GM12878 (cell line): Measurements from ENCODE around the gene MYL6B. TPM values are rescaled to one million over a fixed set of nuclear protein-coding genes. Genes with fewer than 3 reads are reported as not detected.

ENCODE experiments used
- ATAC-seq: fragments of 200-7000 bp; cut with Tn5 transposase; 3 replicates; pipeline ENCODE4 v1.9.1; 2020; ENCODE audit warnings: mild to moderate bottlenecking, moderate library complexity
- BruUV-seq: library from RNA; stranded (reverse); fragments of 400-500 nt; replicated peaks from 2 replicates; lab custom pipeline; 2021; lab: Mats Ljungman, UMichigan
- CTCF ChIA-PET: fragments of 300-600 bp; sonication (Branson Sonifier 250); formaldehyde crosslinking; extraction: SDS; loops from one replicate; lab custom pipeline; 2021; ENCODE audit warnings: inconsistent platforms; lab: Yijun Ruan, JAX
- POLR2A ChIA-PET: fragments of 350-600 bp; formaldehyde crosslinking; extraction: SDS; loops from one replicate; lab custom pipeline; 2021; ENCODE audit warnings: inconsistent platforms; lab: Charles Lee
- RAD21 ChIA-PET: fragments of 300-600 bp; sonication (Branson Sonifier 250); formaldehyde crosslinking; loops from one replicate; lab custom pipeline; 2023; ENCODE audit warnings: antibody characterized with exemption; ENCODE audit not compliant: unreplicated experiment; lab: Charles Lee
- SMC1A ChIA-PET: fragments of 300-600 bp; sonication (Branson Sonifier 250); formaldehyde crosslinking; loops from one replicate; lab custom pipeline; 2023; ENCODE audit not compliant: unreplicated experiment, uncharacterized antibody; lab: Charles Lee
- DNase-seq: peaks from one replicate; pipeline ENCODE4 v3.0.0-alpha.2; 2011; ENCODE audit warnings: low read depth, low spot score
- FAIRE-seq: peaks from 3 replicates; lab custom pipeline; 2011; peaks lifted over from hg19 to GRCh38; lab: Jason Lieb, UNC
- H2AFZ ChIP-seq: 2 replicates; pipeline ENCODE4 v1.6.0; 2011; ENCODE audit warnings: low read depth, low read length, control low read depth; ENCODE audit not compliant: control insufficient read depth
- H3K27ac ChIP-seq: 2 replicates; pipeline ENCODE4 v1.5.1; 2011; ENCODE audit warnings: control low read depth; ENCODE audit not compliant: control insufficient read depth, insufficient read depth
- H3K27me3 ChIP-seq, 2 experiments: replicated peaks in 1 of 2; 2 replicates each; pipeline versions ENCODE4 v1.6.0 to v1.6.1; 2011; ENCODE audit warnings: low read length in 1 of 2; ENCODE audit not compliant: control insufficient read depth in 2 of 2, insufficient read depth in 2 of 2
- H3K36me3 ChIP-seq, 2 experiments: 2 replicates each; pipeline ENCODE4 v1.5.1; 2011; ENCODE audit warnings: low read length in 1 of 2; ENCODE audit not compliant: control insufficient read depth in 2 of 2, insufficient read depth in 2 of 2
- H3K4me1 ChIP-seq: 2 replicates; pipeline ENCODE4 v1.6.1; 2011; ENCODE audit warnings: mild to moderate bottlenecking, low read length, moderate library complexity, mixed read lengths; ENCODE audit not compliant: control insufficient read depth, insufficient read depth
- H3K4me2 ChIP-seq: 2 replicates; pipeline ENCODE4 v1.6.0; 2011; ENCODE audit warnings: control low read depth; ENCODE audit not compliant: control insufficient read depth, insufficient read depth
- H3K4me3 ChIP-seq: fragments of 200-600 bp; sonication (generic); 2 replicates; pipeline ENCODE4 v1.5.1; 2016
- H3K79me2 ChIP-seq: 2 replicates; pipeline ENCODE4 v1.6.0; 2011; ENCODE audit warnings: low read length; ENCODE audit not compliant: control insufficient read depth, insufficient read depth
- H3K9ac ChIP-seq: 2 replicates; pipeline ENCODE4 v1.8.0; 2011; ENCODE audit warnings: low read length, control low read depth, mixed read lengths; ENCODE audit not compliant: control insufficient read depth, insufficient read depth
- H3K9me3 ChIP-seq: replicated peaks from 3 replicates; pipeline ENCODE4 v1.5.1; 2011; ENCODE audit warnings: mild to moderate bottlenecking, low read length; ENCODE audit not compliant: control insufficient read depth, insufficient read depth
- H4K20me1 ChIP-seq: 2 replicates; pipeline ENCODE4 v1.6.0; 2011; ENCODE audit not compliant: control insufficient read depth, insufficient read depth
- HDGF ChIP-seq: fragments of 450-650 bp; IDR thresholded peaks from 2 replicates; pipeline ENCODE4 v1.6.1; 2016; ENCODE audit warnings: antibody characterized with exemption
- IKZF2 ChIP-seq, 2 experiments: fragments of 450-650 bp; IDR thresholded peaks; 2 replicates each; pipeline ENCODE4 v1.6.1; 2017; ENCODE audit warnings: mild to moderate bottlenecking in 2 of 2, moderate library complexity in 2 of 2
- PAX8 ChIP-seq: fragments of 450-650 bp; IDR thresholded peaks from 2 replicates; pipeline ENCODE4 v1.6.1; 2017; ENCODE audit warnings: mild to moderate bottlenecking, moderate library complexity
- SPI1 ChIP-seq: IDR thresholded peaks from 2 replicates; pipeline ENCODE4 v1.6.1; 2011; ENCODE audit warnings: low read depth, mild to moderate bottlenecking, low read length, moderate library complexity, borderline replicate concordance; ENCODE audit not compliant: insufficient read depth
- TARDBP ChIP-seq: IDR thresholded peaks from 2 replicates; pipeline ENCODE4 v1.6.1; 2016; ENCODE audit warnings: borderline replicate concordance
- ZNF207 ChIP-seq: fragments of 450-650 bp; IDR thresholded peaks from 2 replicates; pipeline ENCODE4 v1.6.1; 2014; ENCODE audit warnings: antibody characterized with exemption, mild to moderate bottlenecking, borderline replicate concordance
- whole genome bisulfite sequencing: methylation state at CpG from one replicate; pipeline ENCODE4 v1.1.6; 2016; ENCODE audit warnings: low lambda C conversion rate; ENCODE audit not compliant: insufficient replicate concordance, insufficient coverage; ENCODE audit errors: missing lambda C conversion rate; 5-methylcytosine and 5-hydroxymethylcytosine counted together
- in situ Hi-C: fragments of 300-500 bp; cut with MboI; formaldehyde crosslinking; loops from 9 replicates; pipeline ENCODE4 v1.14.3; 2018; ENCODE audit warnings: mixed read lengths
- intact Hi-C: fragments of 100-400 bp; cut with micrococcal nuclease; formaldehyde crosslinking; loops from one replicate; pipeline ENCODE4 v1.14.2; 2022; ENCODE audit not compliant: unreplicated experiment
- polyA plus RNA-seq, 11 experiments: library from polyadenylated mRNA; depleted of rRNA in 4 of 11; unstranded in 6 of 11; stranded (reverse) in 5 of 11; fragments of >200 nt; fragmentation: Nextera tagmentation in 4 of 11; fragmentation: Illumina TruSeq in 1 of 11; extraction: Ambion mirVana in 4 of 11; extraction: Trizol in 1 of 11; gene quantifications; 1 replicate in 1 of 11; 2 replicates in 10 of 11; pipeline versions ENCODE4 v1.2.1 to v1.2.3, GENCODE V29; 2011 to 2016; ENCODE audit warnings: inconsistent platforms in 2 of 11, missing spikeins in 2 of 11, low read depth in 1 of 11
- total RNA-seq, 4 experiments: library from RNA; depleted of rRNA in 3 of 4; stranded (reverse); fragments of >200 nt in 3 of 4; fragmentation: Illumina TruSeq in 1 of 4; extraction: Trizol in 1 of 4; gene quantifications; 2 replicates each; pipeline versions ENCODE4 v1.2.1 to v1.2.3, GENCODE V29; 2013 to 2021

MYL6B gene
- total and polyA plus RNA-seq, 10 of the 15 experiments (the other 5 are each of a cell fraction or from before 2014, with no cell fraction given), result 75.5 to 153 (median 114) TPM

- Histone ChIP-seq H3K9ac (0 out of 2 replicates have a peak overlapping the region, but pooled peaks have one; percentile 22), H3K27me3 (no peaks in the 10 kb centered on the region), H2AFZ (peak overlapping the region; percentile 24), H3K4me1 (peaks cover 24% of the 10 kb centered on the region), H3K4me3 (0 out of 2 replicates have a peak overlapping the region, but pooled peaks have one; percentile 54), H3K9me3 (no peaks in the 10 kb centered on the region), H4K20me1 (no peaks in the 10 kb centered on the region), H3K4me2 (peak overlapping the region; percentile 94), H3K27ac (peak overlapping the region; percentile 72), H3K36me3 (peaks cover 6 to 12% of the 10 kb centered on the region in 2 experiments), H3K79me2 (peaks cover 21% of the 10 kb centered on the region)
- in situ Hi-C loops, result no loop called here
- ChIA-PET POLR2A (interaction anchor here (0.5 to 4.5 kb wide), 10 partner anchors 9 to 389 kb away, joined by 3 to 56 read pairs (median 12); partner anchors contain the start of genes MYL6, MYL6B, PA2G4 and RNF41), SMC1A (interaction anchor here (0.7 to 4.8 kb wide), 5 partner anchors 25 to 334 kb away, joined by 3 to 68 read pairs (median 5); partner anchors contain the start of genes MYL6, RNF41 and SMARCC2), CTCF (interaction anchor here (0.6 to 10.3 kb wide), 17 partner anchors 9 to 389 kb away, joined by 3 to 129 read pairs (median 5); partner anchors contain the start of genes COQ10A, MYL6, PA2G4 and RNF41), RAD21 (interaction anchor here (1.4 to 6.8 kb wide), 7 partner anchors 25 to 337 kb away, joined by 3 to 98 read pairs (median 10); partner anchors contain the start of genes MYL6, MYL6B, RNF41 and SMARCC2)
- TF ChIP-seq SPI1, result peak; percentile 60; the same call in 1 of the 2 replicates
- TF ChIP-seq ZNF207, result no peak
- FAIRE-seq (no peak), ATAC-seq (no peak), DNase-seq (no peak)
- WGBS, result 33% methylated on average over 3 of the region's 3 CpGs
- intact Hi-C loops, result loop anchor here (1.0 to 10.0 kb wide), 8 partner anchors 8 to 518 kb away; partner anchors contain the start of genes ANKRD52, ATP5F1B, MYL6B and NABP2
- no TSS peak for BruUV-seq
These were observed 25.6 kb upstream of the MYL6B start for GRCh38 chr12:56126732-56127239.

DNA sequence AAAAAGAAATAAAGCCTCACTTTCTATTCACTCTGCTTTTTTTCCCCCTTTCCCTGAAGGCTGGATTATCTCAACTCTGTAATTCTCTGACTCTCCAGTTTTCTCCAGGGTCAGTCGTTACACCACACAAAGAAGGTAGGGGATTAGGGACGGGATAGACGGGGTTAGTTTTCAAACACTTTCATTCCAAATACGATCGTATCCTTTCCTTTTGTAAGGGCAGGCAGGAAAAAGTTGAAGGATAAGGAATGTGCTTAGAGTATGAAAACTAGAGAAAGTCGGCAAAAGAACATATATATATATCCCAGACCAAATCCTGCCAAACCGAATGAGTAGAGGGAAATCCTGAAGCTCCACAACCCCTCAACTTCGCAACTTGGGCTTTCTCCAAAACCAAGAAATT, 24.9 kb upstream of the MYL6B start:
- ChIA-PET RAD21 (interaction anchor here (0.7 to 6.8 kb wide), 18 partner anchors 8 to 389 kb away, joined by 3 to 98 read pairs (median 5); partner anchors contain the start of genes MYL6, MYL6B, PA2G4 and RAB5B), SMC1A (interaction anchor here (0.6 to 4.8 kb wide), 11 partner anchors 9 to 509 kb away, joined by 3 to 68 read pairs (median 6); partner anchors contain the start of genes MYL6, MYL6B, PA2G4 and RNF41), POLR2A (interaction anchor here (0.5 to 4.5 kb wide), 19 partner anchors 9 to 509 kb away, joined by 3 to 56 read pairs (median 5); partner anchors contain the start of genes ANKRD52, CNPY2, MYL6 and MYL6B), CTCF (interaction anchor here (0.7 to 10.3 kb wide), 17 partner anchors 9 to 389 kb away, joined by 3 to 129 read pairs (median 5); partner anchors contain the start of genes PA2G4, RNF41, RPL41 and SMARCC2)
- DNase-seq (no peak), FAIRE-seq (no peak), ATAC-seq (no peak)
- no peaks in the 10 kb centered on the region for H3K27me3 ChIP-seq
- H4K20me1 ChIP-seq, result no peaks in the 10 kb centered on the region
- H3K79me2 ChIP-seq, result peaks cover 21% of the 10 kb centered on the region
- H3K4me1 ChIP-seq, result peaks cover 24% of the 10 kb centered on the region
- TF ChIP-seq TARDBP (no peak), HDGF (no peak), PAX8 (no peak), IKZF2 (IDR thresholded peaks at IDR 0.05) (0 out of 4 replicates have a peak, but pooled peaks of 1 of the 2 experiments have one; percentile 15)
- H3K4me2 ChIP-seq, result peak overlapping the region; percentile 94
- H3K27ac ChIP-seq, result peak overlapping the region; percentile 72
- peak overlapping the region; percentile 54 for H3K4me3 ChIP-seq
- in situ Hi-C loops (no loop called here), intact Hi-C loops (loop anchor here (2.0 to 10.0 kb wide), 3 partner anchors 131 to 517 kb away; partner anchors contain the start of genes ANKRD52, ATP5F1B and SPRYD4)
- peak overlapping the region; percentile 58 for H3K9ac ChIP-seq
- TSS peak; percentile 71 for BruUV-seq
- H3K36me3 ChIP-seq, result peaks cover 9 to 16% of the 10 kb centered on the region in 2 experiments
- peak overlapping the region; percentile 69 for H2AFZ ChIP-seq
- WGBS, result 1% methylated on average over 8 of the region's 8 CpGs
- no peaks in the 10 kb centered on the region for H3K9me3 ChIP-seq
